ENCODE measurements around the gene CYBA.
"Not testable (repeated sequence)": the region's sequence is repeated elsewhere in the genome, so short reads cannot be mapped to it uniquely, and the experiment has no call there.

The CYBA gene

DNA sequence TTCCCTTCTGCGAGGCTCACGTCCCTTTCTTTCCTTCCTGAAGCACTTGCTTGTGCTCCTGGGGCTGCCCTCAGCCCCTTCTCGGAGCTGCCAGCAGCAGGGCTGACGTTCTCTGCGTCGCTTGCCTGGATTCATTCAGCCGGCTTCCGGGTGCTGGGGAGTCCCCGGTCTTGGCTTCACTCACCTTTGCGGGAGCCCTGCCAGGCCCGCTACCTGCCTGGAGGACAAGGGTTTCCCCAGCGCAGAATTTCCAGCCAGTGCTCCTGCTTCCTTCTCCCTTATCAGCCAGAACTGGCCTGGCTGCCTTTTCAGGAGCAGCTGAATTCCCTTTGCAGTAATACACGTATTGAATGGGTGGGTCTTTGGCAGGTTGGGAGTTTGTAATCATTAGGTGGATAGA, 34.5 kb downstream of the CYBA start:
- TF ChIP-seq, protein P1, sequence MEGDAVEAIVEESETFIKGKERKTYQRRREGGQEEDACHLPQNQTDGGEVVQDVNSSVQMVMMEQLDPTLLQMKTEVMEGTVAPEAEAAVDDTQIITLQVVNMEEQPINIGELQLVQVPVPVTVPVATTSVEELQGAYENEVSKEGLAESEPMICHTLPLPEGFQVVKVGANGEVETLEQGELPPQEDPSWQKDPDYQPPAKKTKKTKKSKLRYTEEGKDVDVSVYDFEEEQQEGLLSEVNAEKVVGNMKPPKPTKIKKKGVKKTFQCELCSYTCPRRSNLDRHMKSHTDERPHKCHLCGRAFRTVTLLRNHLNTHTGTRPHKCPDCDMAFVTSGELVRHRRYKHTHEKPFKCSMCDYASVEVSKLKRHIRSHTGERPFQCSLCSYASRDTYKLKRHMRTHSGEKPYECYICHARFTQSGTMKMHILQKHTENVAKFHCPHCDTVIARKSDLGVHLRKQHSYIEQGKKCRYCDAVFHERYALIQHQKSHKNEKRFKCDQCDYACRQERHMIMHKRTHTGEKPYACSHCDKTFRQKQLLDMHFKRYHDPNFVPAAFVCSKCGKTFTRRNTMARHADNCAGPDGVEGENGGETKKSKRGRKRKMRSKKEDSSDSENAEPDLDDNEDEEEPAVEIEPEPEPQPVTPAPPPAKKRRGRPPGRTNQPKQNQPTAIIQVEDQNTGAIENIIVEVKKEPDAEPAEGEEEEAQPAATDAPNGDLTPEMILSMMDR (IDR thresholded peaks at IDR 0.05; ENCODE audit: extremely low read depth, insufficient read depth, missing control alignments): no peak
- no peak for DNase-seq (ENCODE audit: low spot score)
- in situ Hi-C loops (cut with MboI; ENCODE audit: low pct_unique_long_range_greater_than_20kb, low sequenced_read_pairs, unreplicated experiment): no loop called here

DNA sequence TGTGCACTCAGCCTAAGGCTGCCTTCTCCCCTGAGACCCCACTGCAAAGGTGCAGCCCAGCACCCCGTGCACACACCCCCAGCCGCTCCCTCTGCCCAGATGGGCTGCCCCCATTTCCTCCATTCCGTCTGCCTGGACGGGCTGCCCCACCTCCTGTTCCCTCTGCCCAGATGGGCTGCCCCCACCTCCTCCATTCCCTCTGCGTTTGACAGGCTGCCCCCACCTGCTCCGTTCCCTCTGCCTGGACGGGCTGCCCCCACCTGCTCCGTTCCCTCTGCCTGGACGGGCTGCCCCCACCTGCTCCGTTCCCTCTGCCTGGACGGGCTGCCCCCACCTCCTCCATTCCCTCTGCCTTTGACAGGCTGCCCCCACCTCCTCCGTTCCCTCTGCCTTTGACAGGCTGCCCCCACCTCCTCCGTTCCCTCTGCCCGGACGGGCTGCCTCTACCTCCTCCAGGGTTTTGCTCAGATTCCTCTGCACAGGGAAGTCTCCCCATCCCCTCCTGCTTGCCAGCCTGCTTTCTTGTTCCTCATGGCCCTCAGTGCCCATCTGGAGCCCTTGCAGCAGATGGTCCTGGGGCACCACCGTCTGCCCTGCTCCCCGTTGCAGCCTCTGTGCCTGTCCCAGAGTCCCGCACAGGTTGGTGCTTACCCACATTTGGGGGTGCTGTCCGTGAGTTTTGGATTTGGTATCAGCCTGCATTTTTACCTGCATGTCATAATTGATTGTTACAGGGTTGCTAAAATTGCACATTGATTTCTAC, 35.9 kb downstream of the CYBA start:
- TF ChIP-seq, protein P1 (IDR thresholded peaks at IDR 0.05; ENCODE audit: extremely low read depth, insufficient read depth, missing control alignments): no peak
- no peak for DNase-seq (ENCODE audit: low spot score)
- in situ Hi-C loops (cut with MboI; ENCODE audit: low pct_unique_long_range_greater_than_20kb, low sequenced_read_pairs, unreplicated experiment): no loop called here

GRCh38 chr16:88613911-88614817, 36.7 kb downstream of the CYBA start:
- in situ Hi-C loops (cut with MboI; ENCODE audit: low pct_unique_long_range_greater_than_20kb, low sequenced_read_pairs, unreplicated experiment): no loop called here
- TF ChIP-seq, protein P1 (IDR thresholded peaks at IDR 0.05; ENCODE audit: extremely low read depth, insufficient read depth, missing control alignments): no peak
- DNase-seq (ENCODE audit: low spot score): no peak

DNA sequence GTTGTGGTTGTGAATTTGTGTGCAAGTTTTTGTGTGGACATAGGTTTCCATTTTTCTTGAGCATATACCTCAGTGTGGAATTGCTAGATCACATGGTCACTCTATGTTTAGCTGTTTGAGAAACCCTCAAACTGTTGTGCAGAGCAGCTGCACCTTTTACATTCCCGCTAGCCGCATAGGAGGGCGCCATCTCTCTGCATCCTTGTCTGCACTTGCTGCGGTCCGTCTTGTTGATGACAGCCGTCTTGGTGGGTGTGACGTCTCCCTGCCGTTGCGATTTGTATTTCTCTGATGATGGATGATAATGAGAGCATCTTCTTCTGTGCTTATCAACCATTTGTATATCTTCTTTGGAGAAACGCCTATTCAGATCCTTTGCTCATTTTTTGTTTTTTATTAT, 37.6 kb downstream of the CYBA start:
- TF ChIP-seq, protein P1 (IDR thresholded peaks at IDR 0.05; ENCODE audit: extremely low read depth, insufficient read depth, missing control alignments): no peak
- in situ Hi-C loops (cut with MboI; ENCODE audit: low pct_unique_long_range_greater_than_20kb, low sequenced_read_pairs, unreplicated experiment): no loop called here
- no peak for DNase-seq (ENCODE audit: low spot score)

GRCh38 chr16:88610909-88611812, 39.7 kb downstream of the CYBA start:
- TF ChIP-seq, protein P1 (IDR thresholded peaks at IDR 0.05; ENCODE audit: extremely low read depth, insufficient read depth, missing control alignments): no peak
- DNase-seq (ENCODE audit: low spot score): no peak
- in situ Hi-C loops (cut with MboI; ENCODE audit: low pct_unique_long_range_greater_than_20kb, low sequenced_read_pairs, unreplicated experiment): no loop called here

GRCh38 chr16:88610080-88610479, 40.8 kb downstream of the CYBA start:
- TF ChIP-seq, protein P1 (IDR thresholded peaks at IDR 0.05; ENCODE audit: extremely low read depth, insufficient read depth, missing control alignments): no peak
- DNase-seq (ENCODE audit: low spot score): no peak
- in situ Hi-C loops (cut with MboI; ENCODE audit: low pct_unique_long_range_greater_than_20kb, low sequenced_read_pairs, unreplicated experiment): no loop called here

DNA sequence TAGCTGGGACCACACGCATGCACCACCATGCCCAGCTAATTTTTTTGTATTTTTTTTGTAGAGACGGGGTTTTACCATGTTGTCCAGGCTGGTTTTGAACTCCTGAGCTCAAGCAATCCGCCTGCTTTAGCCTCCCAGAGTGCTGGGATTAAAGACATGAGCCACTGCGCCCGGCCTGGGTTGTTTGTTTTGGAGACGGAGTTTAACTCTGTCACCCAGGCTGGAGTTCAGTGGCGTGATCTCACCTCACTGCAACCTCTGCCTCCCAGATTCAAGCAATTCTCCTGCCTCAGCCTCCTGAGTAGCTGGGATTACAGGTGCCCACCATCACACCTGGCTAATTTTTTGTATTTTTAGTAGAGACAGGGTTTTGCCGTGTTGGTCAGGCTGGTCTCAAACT, 41.4 kb downstream of the CYBA start:
- DNase-seq (ENCODE audit: low spot score); in situ Hi-C loops (cut with MboI; ENCODE audit: low pct_unique_long_range_greater_than_20kb, low sequenced_read_pairs, unreplicated experiment): not testable (repeated sequence)

Measured in GM13977 (cell line).